Activated CD4-positive, CD25-positive, alpha-beta regulatory T cell treated with anti-CD3 and anti-CD28 coated beads, Interleukin-2, amount 50 U/mL, for 72 hours (primary cell): ENCODE measurements around the gene XYLT1.
"Not testable (repeated sequence)": the region's sequence is repeated elsewhere in the genome, so short reads cannot be mapped to it uniquely, and the experiment has no call there.

Source experiments
- DNase-seq: peaks from one replicate; pipeline ENCODE4 v3.0.0; 2021

XYLT1 gene, protein sequence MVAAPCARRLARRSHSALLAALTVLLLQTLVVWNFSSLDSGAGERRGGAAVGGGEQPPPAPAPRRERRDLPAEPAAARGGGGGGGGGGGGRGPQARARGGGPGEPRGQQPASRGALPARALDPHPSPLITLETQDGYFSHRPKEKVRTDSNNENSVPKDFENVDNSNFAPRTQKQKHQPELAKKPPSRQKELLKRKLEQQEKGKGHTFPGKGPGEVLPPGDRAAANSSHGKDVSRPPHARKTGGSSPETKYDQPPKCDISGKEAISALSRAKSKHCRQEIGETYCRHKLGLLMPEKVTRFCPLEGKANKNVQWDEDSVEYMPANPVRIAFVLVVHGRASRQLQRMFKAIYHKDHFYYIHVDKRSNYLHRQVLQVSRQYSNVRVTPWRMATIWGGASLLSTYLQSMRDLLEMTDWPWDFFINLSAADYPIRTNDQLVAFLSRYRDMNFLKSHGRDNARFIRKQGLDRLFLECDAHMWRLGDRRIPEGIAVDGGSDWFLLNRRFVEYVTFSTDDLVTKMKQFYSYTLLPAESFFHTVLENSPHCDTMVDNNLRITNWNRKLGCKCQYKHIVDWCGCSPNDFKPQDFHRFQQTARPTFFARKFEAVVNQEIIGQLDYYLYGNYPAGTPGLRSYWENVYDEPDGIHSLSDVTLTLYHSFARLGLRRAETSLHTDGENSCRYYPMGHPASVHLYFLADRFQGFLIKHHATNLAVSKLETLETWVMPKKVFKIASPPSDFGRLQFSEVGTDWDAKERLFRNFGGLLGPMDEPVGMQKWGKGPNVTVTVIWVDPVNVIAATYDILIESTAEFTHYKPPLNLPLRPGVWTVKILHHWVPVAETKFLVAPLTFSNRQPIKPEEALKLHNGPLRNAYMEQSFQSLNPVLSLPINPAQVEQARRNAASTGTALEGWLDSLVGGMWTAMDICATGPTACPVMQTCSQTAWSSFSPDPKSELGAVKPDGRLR

GRCh38 chr16:17470908-17471718 is at the start of gene XYLT1:
XYLT1 (minus strand) TSS chr16:17470960; CDS start chr16:17470796, 164 bp downstream.
- peak; percentile 55 for DNase-seq

DNA sequence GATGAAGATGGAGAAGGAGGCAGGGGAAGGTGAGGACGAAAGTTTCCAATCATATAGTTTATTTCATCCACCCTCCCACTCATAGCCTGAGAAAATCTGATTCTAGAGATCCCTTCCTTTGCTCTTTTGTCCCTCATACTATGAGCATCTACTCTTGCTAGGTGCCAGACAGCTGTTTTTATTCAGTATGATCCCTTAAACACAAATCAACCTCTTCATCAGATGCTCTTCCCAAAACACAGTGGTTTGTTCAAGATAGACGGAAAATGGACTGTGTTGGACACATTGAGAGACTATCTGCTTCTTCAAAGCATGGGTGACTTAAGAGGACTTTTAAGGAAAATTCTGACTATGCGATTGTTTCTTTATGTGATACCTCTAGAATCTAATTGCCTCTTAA is 49.4 kb upstream of the XYLT1 start:
- no peak for DNase-seq

DNA sequence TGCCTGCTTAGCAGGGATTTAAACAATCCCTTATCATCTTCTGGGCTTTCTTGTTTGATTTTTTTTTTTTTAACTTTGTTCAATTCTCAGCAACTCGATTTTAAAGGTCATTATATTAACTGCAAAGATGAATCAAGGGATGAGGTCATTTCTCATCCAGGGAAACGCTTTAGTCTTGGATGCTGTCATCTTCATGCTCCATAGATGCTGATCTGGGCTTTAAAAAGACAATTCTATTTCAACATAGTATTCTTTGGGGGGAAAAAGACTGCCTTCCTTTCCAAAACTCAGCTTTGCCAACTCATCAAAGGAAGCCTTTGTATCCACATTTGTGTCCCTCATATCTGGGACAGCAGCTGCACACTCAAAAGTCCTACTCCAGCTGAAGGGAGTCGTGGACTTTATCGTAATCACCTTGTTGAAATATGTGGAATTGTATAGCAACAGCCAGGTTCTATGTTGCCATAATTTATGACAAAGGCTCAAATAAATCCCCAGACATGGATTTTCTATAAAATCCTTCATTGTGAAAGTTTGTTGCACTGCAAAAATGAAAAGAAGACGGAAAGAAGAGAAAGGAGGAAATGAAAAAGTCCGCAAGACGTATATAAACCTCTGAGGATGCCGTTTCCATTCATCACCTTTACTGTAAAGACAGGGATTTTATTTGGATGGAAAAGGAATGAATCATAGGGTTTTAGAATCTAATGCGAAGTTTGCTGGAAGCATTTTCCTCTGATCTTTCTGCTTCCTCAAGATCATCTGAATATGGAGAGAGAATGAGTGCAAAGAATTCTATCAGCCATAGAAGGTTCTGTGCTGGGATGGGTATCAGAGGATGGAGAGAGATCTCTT is 48.6 kb upstream of the XYLT1 start:
- no peak for DNase-seq

DNA sequence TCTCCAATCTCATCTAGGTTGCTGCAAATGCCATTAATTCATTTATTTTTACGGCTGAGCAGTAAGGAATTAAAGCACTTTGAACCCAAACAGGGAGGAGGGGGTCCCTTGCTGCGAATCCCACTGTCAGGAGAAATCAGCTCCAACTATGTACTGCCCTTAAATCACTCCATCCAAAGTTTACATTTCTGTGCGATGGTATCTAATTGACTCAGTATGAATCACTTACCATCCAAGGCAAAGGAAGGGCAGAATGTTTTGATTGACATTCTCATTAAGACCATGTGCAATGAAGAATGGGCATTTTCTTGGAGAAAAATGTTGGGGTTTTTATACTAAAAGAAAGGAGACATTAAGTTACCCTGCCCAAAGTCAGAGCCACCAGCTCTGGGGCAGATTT is 47.7 kb upstream of the XYLT1 start:
- DNase-seq, result no peak

- no peak for DNase-seq
Measured at GRCh38 chr16:17515421-17516210, 44.9 kb upstream of the XYLT1 start.

DNA sequence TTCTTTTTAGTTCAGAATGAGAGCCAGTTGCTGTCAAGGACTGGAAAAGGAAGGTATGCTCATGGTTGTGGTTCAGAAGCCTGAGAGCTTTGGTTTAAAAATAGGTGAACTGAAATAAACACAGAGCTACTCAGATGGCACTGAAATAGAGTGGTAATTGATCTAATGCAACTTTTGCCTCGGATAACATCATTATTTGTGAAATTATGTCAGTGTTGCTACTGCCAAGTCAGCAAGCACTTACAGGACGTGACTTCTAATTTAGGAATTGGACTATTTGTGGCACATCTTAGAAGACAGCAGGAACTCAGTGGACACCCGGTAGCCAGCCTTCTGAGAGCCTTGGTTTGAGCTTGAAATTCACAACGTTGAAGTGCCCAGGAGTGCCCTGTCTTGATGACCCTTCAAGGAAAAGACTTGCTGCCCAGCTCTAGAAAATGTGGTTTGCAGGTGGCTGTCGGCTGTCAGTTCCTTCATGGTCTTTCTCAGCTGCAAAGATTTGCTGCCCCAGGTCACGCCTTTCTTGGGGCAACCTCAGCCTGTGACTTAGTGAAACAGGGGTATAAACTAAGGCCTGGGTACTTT is 42.0 kb upstream of the XYLT1 start:
- no peak for DNase-seq

- DNase-seq, result no peak
Measured at GRCh38 chr16:17511340-17511739, 40.6 kb upstream of the XYLT1 start.

- DNase-seq, result no peak
Measured at GRCh38 chr16:17510567-17510966, 39.8 kb upstream of the XYLT1 start.

DNA sequence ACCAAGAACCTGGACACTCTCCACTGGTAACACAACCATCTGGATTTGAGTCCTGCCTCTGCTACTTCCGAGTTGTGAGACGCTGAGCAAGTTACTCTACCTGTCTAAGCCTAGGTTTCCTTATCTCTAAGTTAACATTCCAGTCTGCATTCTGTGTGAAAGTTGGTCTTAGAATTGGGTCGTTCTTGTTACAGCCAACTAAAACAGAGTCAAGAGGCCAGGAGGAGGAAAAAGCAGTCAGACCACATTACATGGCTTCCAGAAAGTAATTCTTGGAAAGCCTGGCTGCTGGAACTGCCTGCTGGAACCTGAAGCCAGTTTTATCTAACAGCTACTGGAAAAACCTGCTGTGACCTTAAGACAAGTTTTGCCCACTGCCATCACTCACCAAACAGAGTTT is 38.4 kb upstream of the XYLT1 start:
- DNase-seq, result no peak

DNA sequence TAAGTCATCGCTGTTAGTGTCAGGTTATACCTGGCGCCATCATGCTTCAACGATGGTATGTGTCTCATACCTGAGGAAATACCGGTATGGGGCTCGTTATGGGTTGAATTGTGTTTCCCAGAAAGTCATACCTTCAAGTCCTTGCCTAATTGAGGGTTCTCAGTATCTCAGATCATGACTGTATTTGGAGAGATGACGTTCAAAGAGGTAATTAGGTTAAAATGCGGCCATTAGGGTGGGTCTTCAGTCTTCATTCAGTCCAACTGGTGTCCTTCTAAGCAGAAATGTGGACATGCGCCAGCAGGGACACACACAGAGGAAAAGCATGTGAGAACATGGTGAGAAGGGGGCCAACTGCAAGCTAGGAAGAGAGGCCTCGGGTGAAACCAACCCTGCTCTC is 37.5 kb upstream of the XYLT1 start:
- no peak for DNase-seq

- DNase-seq, result not testable (repeated sequence)
Measured at GRCh38 chr16:17507516-17507915, 36.8 kb upstream of the XYLT1 start.

DNA sequence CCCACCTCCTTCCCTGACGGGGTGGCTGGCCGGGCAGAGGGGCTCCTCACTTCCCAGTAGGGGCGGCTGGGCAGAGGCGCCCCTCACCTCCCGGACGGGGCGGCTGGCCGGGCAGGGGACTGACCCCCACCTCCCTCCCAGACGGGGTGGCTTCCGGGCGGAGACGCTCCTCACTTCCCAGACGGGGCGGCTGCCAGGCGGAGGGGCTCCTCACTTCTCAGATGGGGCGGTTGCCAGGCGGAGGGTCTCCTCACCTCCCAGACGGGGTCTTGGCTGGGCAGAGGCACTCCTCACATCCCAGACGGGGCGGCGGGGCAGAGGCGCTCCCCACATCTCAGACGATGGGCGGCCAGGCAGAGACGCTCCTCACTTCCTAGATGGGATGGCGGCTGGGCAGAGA is 35.1 kb upstream of the XYLT1 start:
- DNase-seq, result not testable (repeated sequence)

DNA sequence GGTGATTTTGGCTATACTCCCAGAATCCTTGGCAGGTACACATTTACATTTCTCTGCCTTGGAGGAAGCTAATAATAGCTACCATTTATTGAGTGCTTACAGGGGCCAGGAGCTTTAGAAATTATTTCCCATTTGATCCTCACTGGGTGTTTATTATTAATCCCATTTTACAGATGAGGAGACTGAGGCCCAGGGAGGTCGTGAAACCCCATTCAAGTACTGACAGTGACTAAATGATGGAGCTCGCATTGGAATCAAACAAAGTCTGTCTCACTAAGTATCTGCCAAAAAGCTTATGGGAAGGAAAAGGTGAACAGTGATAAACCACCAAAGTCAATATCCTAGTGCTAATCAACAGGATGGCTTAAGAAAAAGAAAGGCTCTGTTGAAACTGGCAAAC is 33.3 kb upstream of the XYLT1 start:
- DNase-seq, result no peak

GRCh38 chr16:17503331-17503730 is 32.6 kb upstream of the XYLT1 start:
- DNase-seq, result no peak

- DNase-seq, result no peak
Measured at GRCh38 chr16:17501321-17501720, 30.6 kb upstream of the XYLT1 start.

DNA sequence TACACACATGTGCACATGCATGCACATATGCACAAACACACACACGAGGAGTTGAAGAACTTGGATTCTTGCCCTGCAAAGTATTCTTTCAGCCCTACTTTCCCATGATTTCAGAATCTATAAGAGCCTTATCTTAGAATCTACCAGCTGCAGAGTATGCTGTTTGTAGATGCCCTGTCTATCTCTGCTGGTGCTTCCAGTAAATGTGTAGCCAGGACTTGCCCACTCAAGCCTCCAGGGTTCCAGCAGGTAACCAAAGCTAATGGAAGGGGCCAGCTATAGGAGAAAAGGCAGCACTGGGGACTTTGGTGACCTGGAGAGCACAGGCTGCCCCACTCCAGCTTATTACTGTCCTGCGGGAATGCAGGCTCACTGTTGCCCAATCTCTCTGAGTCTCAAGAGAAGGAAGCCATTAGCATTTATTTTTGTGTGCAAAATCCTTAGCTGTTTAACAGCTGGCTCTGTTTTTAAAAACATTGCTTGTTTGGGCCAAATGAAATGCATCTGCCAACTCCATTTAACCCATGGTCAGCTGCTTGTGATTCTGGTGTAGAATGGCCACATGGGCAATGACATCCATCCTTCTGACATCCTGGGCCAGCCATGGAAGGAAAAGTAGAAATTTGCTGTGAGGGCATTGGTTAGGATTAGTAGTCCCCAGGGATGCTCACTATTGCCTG is 28.6 kb upstream of the XYLT1 start:
- no peak for DNase-seq

- no peak for DNase-seq
Measured at GRCh38 chr16:17497648-17498047, 26.9 kb upstream of the XYLT1 start.

- DNase-seq, result no peak
Measured at GRCh38 chr16:17496891-17497290, 26.1 kb upstream of the XYLT1 start.

DNA sequence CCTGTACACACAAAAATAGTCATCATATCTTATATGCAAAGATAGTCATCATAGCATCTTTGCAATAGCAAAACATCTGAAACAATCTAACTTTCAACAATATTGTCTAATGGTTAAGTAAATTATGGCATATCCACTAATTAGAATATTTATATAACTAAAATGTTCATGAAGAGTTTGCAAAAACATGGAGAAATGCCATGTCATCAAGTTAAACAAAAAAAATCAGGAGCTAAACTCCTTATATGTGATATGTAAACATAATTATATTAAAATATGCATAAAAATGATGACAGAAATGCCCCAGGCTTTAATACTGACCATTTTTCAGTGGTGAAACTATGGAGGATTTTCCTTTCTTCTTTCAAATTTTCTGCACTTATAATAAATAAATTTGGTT is 22.3 kb upstream of the XYLT1 start:
- DNase-seq, result no peak

DNA sequence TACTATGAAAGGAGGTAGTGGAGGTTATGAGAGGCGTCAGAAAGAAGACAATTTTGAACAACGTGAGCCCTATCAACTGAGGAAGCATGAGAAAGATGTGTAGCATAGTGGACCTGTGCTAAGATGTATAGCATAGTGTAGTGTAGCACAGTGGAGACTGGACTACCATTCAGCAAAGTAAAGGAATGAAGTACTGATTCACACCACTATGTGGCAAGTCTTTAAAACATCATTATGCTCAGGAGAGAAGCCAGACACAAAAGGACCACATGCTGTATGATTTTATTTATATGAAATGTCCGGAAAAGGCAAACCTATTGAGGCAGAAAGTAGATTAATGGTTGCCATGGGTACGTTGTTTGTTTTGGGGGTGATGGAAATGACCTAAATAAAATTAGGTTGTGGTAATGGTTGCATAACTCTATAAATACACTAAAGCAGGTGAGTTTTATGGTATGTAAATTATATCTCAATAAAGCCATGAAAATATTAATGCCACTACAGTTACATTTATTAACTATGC is 20.4 kb upstream of the XYLT1 start:
- no peak for DNase-seq
